Parathyroid adenoma (tissue), 2 donors: ENCODE results near the gene OTOG.
A peak's percentile ranks its signal among the peaks of the same experiment; 100 is the strongest.

Experiments
- H2AFZ ChIP-seq: fragments of 300-600 bp; sonication (generic); one replicate; pipeline ENCODE4 v1.7.0; 2017; ENCODE audit warnings: antibody characterized with exemption, mild to moderate bottlenecking
- H3K27ac ChIP-seq: fragments of 300-600 bp; sonication (generic); one replicate; pipeline ENCODE4 v1.7.0; 2017
- H3K27me3 ChIP-seq: fragments of 300-600 bp; sonication (generic); one replicate; pipeline ENCODE4 v1.7.0; 2017; ENCODE audit warnings: low read length; ENCODE audit not compliant: control insufficient read depth, insufficient read depth
- H3K36me3 ChIP-seq: fragments of 300-600 bp; sonication (generic); one replicate; pipeline ENCODE4 v1.7.0; 2017; ENCODE audit warnings: low read length; ENCODE audit not compliant: control insufficient read depth, insufficient read depth
- H3K4me1 ChIP-seq: fragments of 300-600 bp; sonication (generic); one replicate; pipeline ENCODE4 v1.7.0; 2017; ENCODE audit warnings: control low read depth
- H3K4me2 ChIP-seq: fragments of 300-600 bp; sonication (generic); one replicate; pipeline ENCODE4 v1.7.0; 2017; ENCODE audit warnings: low read length
- H3K4me3 ChIP-seq: fragments of 300-600 bp; sonication (generic); one replicate; pipeline ENCODE4 v1.7.0; 2017; ENCODE audit warnings: low read depth, low read length
- H3K79me2 ChIP-seq: fragments of 300-600 bp; sonication (generic); one replicate; pipeline ENCODE4 v1.7.0; 2017; ENCODE audit warnings: control low read depth
- H3K9ac ChIP-seq: fragments of 300-600 bp; sonication (generic); one replicate; pipeline ENCODE4 v1.7.0; 2017; ENCODE audit warnings: mild to moderate bottlenecking
- H3K9me3 ChIP-seq: fragments of 300-600 bp; sonication (generic); one replicate; pipeline ENCODE4 v1.7.0; 2017; ENCODE audit warnings: low read length; ENCODE audit not compliant: control insufficient read depth
- TF ChIP-seq, protein P1 (sequence below): fragments of 300-600 bp; sonication (generic); IDR thresholded peaks from one replicate; pipeline ENCODE4 v1.7.0; 2017; ENCODE audit warnings: antibody characterized with exemption, mild to moderate bottlenecking
- donor health status: primary hyperparathyroidism.

OTOG gene

DNA sequence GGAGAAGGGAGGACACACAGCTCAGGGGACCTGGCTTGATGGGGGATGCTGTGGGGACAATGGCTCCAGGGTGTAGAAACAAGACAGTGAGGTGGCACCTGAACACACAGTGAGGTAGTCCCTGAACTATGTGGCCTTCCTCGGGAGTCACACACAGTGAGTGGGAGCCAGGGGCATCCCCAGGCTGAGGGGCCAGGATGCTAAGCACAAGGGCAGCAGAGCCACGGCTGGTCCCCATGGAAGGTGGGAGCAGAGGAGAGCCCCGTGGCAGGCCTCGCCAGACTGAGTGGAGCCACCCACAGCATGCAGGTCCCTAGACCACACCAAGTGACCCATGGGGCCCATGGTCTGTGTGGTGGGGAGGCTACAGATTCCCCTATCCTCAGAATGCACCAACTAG is 44.4 kb upstream of the OTOG start:
- H3K4me1 ChIP-seq = no peaks in the 10 kb centered on the region
- H2AFZ ChIP-seq = no peak overlapping the region
- H3K9ac ChIP-seq = no peak overlapping the region
- no peaks in the 10 kb centered on the region for H3K36me3 ChIP-seq
- no peak overlapping the region for H3K4me2 ChIP-seq
- no peak overlapping the region for H3K4me3 ChIP-seq
- H3K79me2 ChIP-seq = no peaks in the 10 kb centered on the region
- no peak overlapping the region for H3K27ac ChIP-seq
- no peaks in the 10 kb centered on the region for H3K9me3 ChIP-seq
- no peaks in the 10 kb centered on the region for H3K27me3 ChIP-seq
- TF ChIP-seq, protein P1, sequence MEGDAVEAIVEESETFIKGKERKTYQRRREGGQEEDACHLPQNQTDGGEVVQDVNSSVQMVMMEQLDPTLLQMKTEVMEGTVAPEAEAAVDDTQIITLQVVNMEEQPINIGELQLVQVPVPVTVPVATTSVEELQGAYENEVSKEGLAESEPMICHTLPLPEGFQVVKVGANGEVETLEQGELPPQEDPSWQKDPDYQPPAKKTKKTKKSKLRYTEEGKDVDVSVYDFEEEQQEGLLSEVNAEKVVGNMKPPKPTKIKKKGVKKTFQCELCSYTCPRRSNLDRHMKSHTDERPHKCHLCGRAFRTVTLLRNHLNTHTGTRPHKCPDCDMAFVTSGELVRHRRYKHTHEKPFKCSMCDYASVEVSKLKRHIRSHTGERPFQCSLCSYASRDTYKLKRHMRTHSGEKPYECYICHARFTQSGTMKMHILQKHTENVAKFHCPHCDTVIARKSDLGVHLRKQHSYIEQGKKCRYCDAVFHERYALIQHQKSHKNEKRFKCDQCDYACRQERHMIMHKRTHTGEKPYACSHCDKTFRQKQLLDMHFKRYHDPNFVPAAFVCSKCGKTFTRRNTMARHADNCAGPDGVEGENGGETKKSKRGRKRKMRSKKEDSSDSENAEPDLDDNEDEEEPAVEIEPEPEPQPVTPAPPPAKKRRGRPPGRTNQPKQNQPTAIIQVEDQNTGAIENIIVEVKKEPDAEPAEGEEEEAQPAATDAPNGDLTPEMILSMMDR = no peak

DNA sequence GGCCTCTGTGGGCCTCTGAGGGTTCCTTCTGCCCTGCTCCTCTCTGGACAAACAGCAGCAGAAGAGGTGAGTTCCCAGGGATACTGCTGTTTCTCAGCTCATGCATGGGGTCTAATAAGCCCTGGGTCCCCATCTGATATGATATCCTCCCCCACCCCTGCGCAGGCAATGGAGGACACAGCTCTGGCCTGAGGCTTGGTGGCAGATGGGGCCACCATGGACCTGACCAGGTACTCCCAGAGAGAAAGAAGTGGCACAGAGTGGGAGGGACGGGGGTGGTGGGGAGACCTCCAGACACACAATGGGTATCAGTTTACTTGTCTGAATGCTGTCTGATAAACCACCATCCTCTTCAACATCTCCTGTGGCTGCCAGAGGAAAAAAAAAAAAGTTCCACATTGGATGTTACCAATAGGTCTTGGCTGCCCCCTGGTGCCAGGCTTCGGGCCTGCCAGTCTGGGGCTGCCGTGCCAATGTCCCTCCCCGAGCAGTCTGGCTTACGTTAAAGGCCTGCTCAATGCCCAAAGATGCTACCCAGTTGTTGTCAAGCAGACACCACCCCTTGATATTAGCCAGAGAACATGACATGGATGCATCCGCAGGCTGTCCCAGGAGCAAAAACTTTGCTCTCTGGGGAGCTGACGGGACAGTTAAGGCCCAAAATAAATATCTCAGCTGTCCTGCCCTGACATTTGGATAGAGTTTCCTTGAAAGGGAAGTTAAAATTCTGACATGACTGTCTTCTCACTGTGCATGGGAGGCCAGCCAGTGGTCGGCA is 42.5 kb upstream of the OTOG start:
- Histone ChIP-seq H3K9me3 (no peaks in the 10 kb centered on the region), H3K36me3 (no peaks in the 10 kb centered on the region), H2AFZ (no peak overlapping the region), H3K27me3 (no peaks in the 10 kb centered on the region), H3K4me3 (no peak overlapping the region), H3K9ac (no peak overlapping the region), H3K4me1 (no peaks in the 10 kb centered on the region), H3K27ac (no peak overlapping the region), H3K4me2 (no peak overlapping the region), H3K79me2 (no peaks in the 10 kb centered on the region)
- TF ChIP-seq, protein P1 = peak; percentile 81

DNA sequence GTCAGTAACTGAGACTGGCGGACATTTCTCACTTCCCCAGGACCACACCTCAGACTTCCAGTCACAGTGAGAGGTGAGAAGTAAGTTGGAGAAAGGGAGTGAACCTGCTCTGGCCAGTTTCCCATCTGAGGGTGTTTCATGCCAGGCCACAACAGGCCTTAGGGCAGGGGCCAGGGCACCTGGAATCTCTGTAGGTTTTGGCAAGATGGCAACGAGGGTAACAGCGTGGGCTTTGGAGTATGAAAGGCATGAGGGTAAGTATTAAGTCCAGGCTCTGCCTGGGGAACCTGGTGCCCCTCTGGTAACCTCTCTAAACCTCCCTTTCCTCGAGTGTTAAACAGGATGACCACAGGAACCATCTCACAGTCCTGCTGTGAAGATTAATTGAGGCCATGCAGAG is 41.9 kb upstream of the OTOG start:
- no peak overlapping the region for H3K4me2 ChIP-seq
- no peaks in the 10 kb centered on the region for H3K9me3 ChIP-seq
- no peaks in the 10 kb centered on the region for H3K36me3 ChIP-seq
- no peak overlapping the region for H2AFZ ChIP-seq
- no peaks in the 10 kb centered on the region for H3K27me3 ChIP-seq
- H3K79me2 ChIP-seq = no peaks in the 10 kb centered on the region
- no peak overlapping the region for H3K4me3 ChIP-seq
- H3K9ac ChIP-seq = no peak overlapping the region
- no peak overlapping the region for H3K27ac ChIP-seq
- H3K4me1 ChIP-seq = no peaks in the 10 kb centered on the region
- TF ChIP-seq, protein P1 = no peak

DNA sequence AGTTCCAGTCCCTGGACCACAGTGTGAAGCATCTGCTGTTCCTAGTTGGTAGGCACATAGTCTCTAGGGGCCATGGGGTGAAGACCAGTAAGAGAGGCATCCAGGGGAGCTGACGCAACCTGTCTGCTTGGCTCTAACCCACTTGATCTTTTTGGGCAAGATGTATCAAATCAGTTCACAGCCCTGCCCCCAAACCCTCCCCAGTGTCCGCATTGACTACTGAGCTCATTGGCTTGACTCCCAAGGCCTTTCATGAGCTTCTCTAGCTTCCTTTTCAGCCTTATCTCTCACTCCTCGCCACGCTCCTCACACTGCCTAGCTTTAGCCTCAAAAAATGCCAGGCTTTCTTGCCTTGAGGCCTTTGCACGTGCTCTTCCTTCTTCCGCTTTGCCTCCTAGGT is 40.7 kb upstream of the OTOG start:
- no peak overlapping the region for H3K9ac ChIP-seq

More for the DNA sequence above, 40.7 kb upstream of the OTOG start:
- TF ChIP-seq, protein P1 = no peak
- Histone ChIP-seq H3K36me3 (no peaks in the 10 kb centered on the region), H3K4me2 (no peak overlapping the region), H3K79me2 (no peaks in the 10 kb centered on the region), H3K27ac (no peak overlapping the region), H3K4me1 (no peaks in the 10 kb centered on the region), H3K4me3 (no peak overlapping the region), H3K9me3 (no peaks in the 10 kb centered on the region), H3K27me3 (no peaks in the 10 kb centered on the region), H2AFZ (no peak overlapping the region)
